Chondrocyte (in vitro differentiated cells): ENCODE results near the gene ZNF618. TPM values are rescaled to one million over a fixed set of nuclear protein-coding genes. Genes with fewer than 3 reads are reported as not detected.
A peak's percentile ranks its signal among the peaks of the same experiment; 100 is the strongest.

Experiments used
- DNase-seq: peaks from one replicate; pipeline ENCODE4 v3.0.0; 2021; ENCODE audit warnings: mixed read lengths, low spot score
- H3K27ac Mint-ChIP-seq: one replicate; pipeline ENCODE4 v1.8.0; 2021; ENCODE audit warnings: mild to moderate bottlenecking, moderate library complexity, mixed read lengths; ENCODE audit not compliant: unreplicated experiment
- H3K27me3 Mint-ChIP-seq: 2 replicates; pipeline ENCODE4 v1.8.0; 2021; ENCODE audit warnings: low read depth, mixed read lengths
- H3K36me3 Mint-ChIP-seq: 2 replicates; pipeline ENCODE4 v1.8.0; 2021; ENCODE audit warnings: low read depth, mixed read lengths
- H3K4me1 Mint-ChIP-seq: 2 replicates; pipeline ENCODE4 v1.8.0; 2021; ENCODE audit warnings: low read depth, mild to moderate bottlenecking, mixed read lengths
- H3K4me3 Mint-ChIP-seq: one replicate; pipeline ENCODE4 v1.8.0; 2021; ENCODE audit warnings: mild to moderate bottlenecking, moderate library complexity, mixed read lengths; ENCODE audit not compliant: unreplicated experiment
- H3K9me3 Mint-ChIP-seq: 2 replicates; pipeline ENCODE4 v1.8.0; 2021; ENCODE audit warnings: low read depth, mixed read lengths
- CTCF ChIP-seq: fragments of 200-600 bp; sonication (generic); IDR thresholded peaks from 2 replicates; pipeline ENCODE4 v1.5.0; 2021; ENCODE audit warnings: antibody characterized with exemption, mild to moderate bottlenecking, moderate library complexity
- total RNA-seq: library from RNA; stranded (reverse); gene quantifications from 3 replicates; pipeline ENCODE4 v1.2.1, GENCODE V29; 2021

Gene ZNF618
- total RNA-seq, 1 donor from 2014 or later: 25.5 TPM

GRCh38 chr9:114006931-114007691 is 131.0 kb downstream of the ZNF618 start:
- peaks cover 29% of the 10 kb centered on the region for H3K36me3 Mint-ChIP-seq

GRCh38 chr9:114007991-114008666 is 132.0 kb downstream of the ZNF618 start:
- peaks cover 32% of the 10 kb centered on the region for H3K36me3 Mint-ChIP-seq
- TF ChIP-seq CTCF: no peak
- H3K27me3 Mint-ChIP-seq: no peaks in the 10 kb centered on the region

More at GRCh38 chr9:114006931-114007691, 131.0 kb downstream of the ZNF618 start:
- no peak for TF ChIP-seq CTCF
- Mint-ChIP-seq H3K4me3 (no peak overlapping the region), H3K27me3 (no peaks in the 10 kb centered on the region), H3K4me1 (peaks cover 23% of the 10 kb centered on the region), H3K27ac (no peak overlapping the region), H3K9me3 (no peaks in the 10 kb centered on the region)
- no peak for DNase-seq

GRCh38 chr9:114008667-114009410 is 132.7 kb downstream of the ZNF618 start:
- TF ChIP-seq CTCF: no peak
- peaks cover 6% of the 10 kb centered on the region for H3K9me3 Mint-ChIP-seq
- no peak overlapping the region for H3K4me3 Mint-ChIP-seq
- peak; percentile 36 for DNase-seq
- no peaks in the 10 kb centered on the region for H3K27me3 Mint-ChIP-seq
- peaks cover 9% of the 10 kb centered on the region for H3K4me1 Mint-ChIP-seq
- peaks cover 29% of the 10 kb centered on the region for H3K36me3 Mint-ChIP-seq
- H3K27ac Mint-ChIP-seq: no peak overlapping the region

More at GRCh38 chr9:114007991-114008666, 132.0 kb downstream of the ZNF618 start:
- DNase-seq: peak; percentile 84
- no peak overlapping the region for H3K27ac Mint-ChIP-seq
- peaks cover 16% of the 10 kb centered on the region for H3K4me1 Mint-ChIP-seq
- no peak overlapping the region for H3K4me3 Mint-ChIP-seq
- peaks cover 5% of the 10 kb centered on the region for H3K9me3 Mint-ChIP-seq

- DNase-seq: no peak
- H3K27me3 Mint-ChIP-seq: no peaks in the 10 kb centered on the region
- H3K27ac Mint-ChIP-seq: no peak overlapping the region
- no peak for TF ChIP-seq CTCF
- H3K9me3 Mint-ChIP-seq: peaks cover 12% of the 10 kb centered on the region
- H3K36me3 Mint-ChIP-seq: peaks cover 24% of the 10 kb centered on the region
- no peaks in the 10 kb centered on the region for H3K4me1 Mint-ChIP-seq
- H3K4me3 Mint-ChIP-seq: no peak overlapping the region
Observed at GRCh38 chr9:114011313-114011712, 135.2 kb downstream of the ZNF618 start.

- Mint-ChIP-seq H3K4me1 (no peaks in the 10 kb centered on the region), H3K27me3 (no peaks in the 10 kb centered on the region), H3K27ac (no peak overlapping the region), H3K9me3 (peaks cover 12% of the 10 kb centered on the region), H3K4me3 (no peak overlapping the region), H3K36me3 (peaks cover 26% of the 10 kb centered on the region)
- TF ChIP-seq CTCF: no peak
- no peak for DNase-seq
Observed at GRCh38 chr9:114012126-114012525, 136.0 kb downstream of the ZNF618 start.
